GM12892 (cell line): Measurements from ENCODE around the gene MYO18A.

ENCODE experiments used
- POLR2A ChIP-seq: IDR thresholded peaks from 2 replicates; pipeline ENCODE4 v1.6.1; 2011; ENCODE audit warnings: low read depth, low read length, control low read depth
- TAF1 ChIP-seq: IDR thresholded peaks from 2 replicates; pipeline ENCODE4 v1.6.1; 2011; ENCODE audit warnings: low read depth, mild to moderate bottlenecking, control low read depth, low read length, borderline replicate concordance

GRCh38 chr17:29107084-29107483 is 73.1 kb downstream of the MYO18A start:
- no peak for TF ChIP-seq POLR2A
- TF ChIP-seq TAF1, result no peak
